GM19043 (cell line): ENCODE results near the gene TMEM248.
"Not testable (repeated sequence)": the region's sequence is repeated elsewhere in the genome, so short reads cannot be mapped to it uniquely, and the experiment has no call there.

ENCODE experiments used
- ATAC-seq: cut with Tn5 transposase; IDR thresholded peaks from one replicate; pipeline ENCODE4 v1.9.1; 2021; ENCODE audit warnings: low read depth; ENCODE audit not compliant: unreplicated experiment

TMEM248 gene

DNA sequence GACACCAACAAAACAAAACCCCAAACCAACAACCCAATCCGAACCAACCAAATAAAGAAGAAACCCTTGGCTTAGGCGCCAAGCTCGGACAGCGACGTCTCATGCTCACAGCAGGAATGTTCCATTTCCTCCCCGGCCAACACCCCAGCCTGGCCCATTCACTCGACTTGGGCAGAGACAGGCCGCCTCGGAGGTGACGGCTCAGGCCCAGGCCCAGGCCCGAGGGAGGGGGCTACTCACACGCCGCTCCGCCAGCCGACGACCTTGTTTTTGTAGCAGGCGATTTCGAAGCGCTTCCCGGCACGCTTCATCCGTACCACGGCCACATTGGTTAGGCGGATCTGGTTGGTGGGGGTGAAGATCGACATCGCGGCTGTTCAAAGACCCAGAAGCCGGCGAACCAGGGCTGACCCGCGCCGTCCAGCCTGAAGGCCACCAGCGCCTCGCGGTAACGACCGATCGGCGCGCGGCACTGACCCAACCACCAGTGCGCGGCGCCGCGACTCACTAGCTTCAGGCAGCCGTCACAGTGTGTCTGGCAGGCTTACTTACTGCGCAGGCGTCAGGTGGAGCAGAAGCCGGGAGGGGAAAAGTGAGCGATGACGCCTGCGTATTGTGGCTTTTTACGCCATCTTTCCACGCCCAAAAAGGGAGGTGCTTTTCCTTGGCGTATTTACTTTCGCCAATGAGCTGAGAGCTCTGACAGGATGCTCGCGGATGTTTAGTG is 74.2 kb downstream of the TMEM248 start, which contains the start of gene SBDS:
TSS of gene SBDS (minus strand) at position 537 of the 727 bp plus-strand sequence. CDS start at position 368, 169 bp downstream.
- peak; percentile 55 for ATAC-seq

GRCh38 chr7:66996444-66997191 is 75.6 kb downstream of the TMEM248 start, which contains the start of gene TYW1:
TYW1 (plus strand) TSS chr7:66996833; CDS start chr7:66996979, 146 bp downstream.
- ATAC-seq, result peak; percentile 92

- not testable (repeated sequence) for ATAC-seq
Observed at GRCh38 chr7:67000601-67001258, 79.7 kb downstream of the TMEM248 start.

- not testable (repeated sequence) for ATAC-seq
Observed at GRCh38 chr7:67004145-67004544, 83.1 kb downstream of the TMEM248 start.

DNA sequence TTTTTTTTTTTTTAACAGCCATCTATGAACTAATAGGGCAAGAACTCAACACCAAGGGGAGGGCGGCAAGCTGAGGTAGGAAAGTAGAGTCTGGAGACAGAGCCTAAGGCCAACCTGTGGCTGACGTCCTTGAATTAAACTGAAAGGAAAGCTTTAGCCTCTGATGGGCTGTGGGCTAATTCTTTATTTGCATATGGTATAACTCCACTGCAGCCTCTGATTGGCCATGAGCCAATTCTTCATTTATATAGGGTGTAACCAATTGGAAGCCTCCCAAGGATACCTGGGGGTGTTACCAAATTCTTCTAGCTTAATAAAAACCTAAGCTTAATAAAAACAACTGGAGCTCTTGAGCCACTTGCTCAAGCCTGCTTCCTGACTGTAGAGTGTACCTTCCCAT is 85.9 kb downstream of the TMEM248 start:
- no peak for ATAC-seq
